ENCODE results near the gene FAAH. TPM values are rescaled to one million over a fixed set of nuclear protein-coding genes. Genes with fewer than 3 reads are reported as not detected.

The FAAH gene
- total RNA-seq (10 to 100 TPM; 14.7 to 53.8 (median 38.6) TPM), polyA plus RNA-seq (100 to 1,000 TPM in 1 of 3 donors, 10 to 100 TPM in 2; 12.0 to 162 (median 89.0) TPM)
- long read RNA-seq, donor 1, partial matches to known transcripts: 5 of 6 reads
- long read RNA-seq, donor 1, other reads (novel, unspliced or antisense): 0 of 6 reads
- long read RNA-seq, donor 2: 0 reads
- long read RNA-seq, donor 3: 0 reads
- long read RNA-seq, donor 4, transcript FAAH-201 (15 exons, 2,094 nt): major isoform, 5 of 14 reads
- long read RNA-seq, donor 4, partial matches to known transcripts: 2 of 14 reads
- long read RNA-seq, donor 4, other reads (novel, unspliced or antisense): 7 of 14 reads
- long read RNA-seq, donor 5, transcript FAAH-201 (15 exons, 2,094 nt): major isoform, 51 of 143 reads
- long read RNA-seq, donor 5, partial matches to known transcripts: 18 of 143 reads
- long read RNA-seq, donor 5, other reads (novel, unspliced or antisense): 74 of 143 reads
- long read RNA-seq, donor 6, partial matches to known transcripts: 4 of 5 reads
- long read RNA-seq, donor 6, other reads (novel, unspliced or antisense): 0 of 5 reads
- long read RNA-seq, donor 7, partial matches to known transcripts: 0 of 1 reads
- long read RNA-seq, donor 7, other reads (novel, unspliced or antisense): 0 of 1 reads
- long read RNA-seq, donor 8, partial matches to known transcripts: 0 of 2 reads
- long read RNA-seq, donor 8, other reads (novel, unspliced or antisense): 0 of 2 reads
- long read RNA-seq, donor 9: 0 reads
- long read RNA-seq, donor 10: 0 reads

GRCh38 chr1:46394108-46394871 lies at the start of gene FAAH:
TSS of gene FAAH (plus strand) at chr1:46394317. CDS start at chr1:46394349, 32 bp downstream.
- no peaks in the 10 kb centered on the region for H3K9me3 ChIP-seq (replicated peaks in 1 of 3)
- WGBS, 4 donors: 2 to 8% (median 2%) methylated on average over 8 to 75 of the region's 75 CpGs
- H3K4me3 ChIP-seq: peak within 1 kb of the TSS in 3 of 4 donors; percentile 33 to 83 (median 56)
- peaks cover 0 to 17% of the 10 kb centered on the region in 2 donors for H3K4me1 ChIP-seq (replicated peaks in 1 of 2)
- no peaks in the 10 kb centered on the region for H3K36me3 ChIP-seq (replicated peaks in 1 of 2)
- intact Hi-C loops (cut with DNase I): no loop called here
- TF ChIP-seq POLR2A (IDR thresholded peaks at IDR 0.05): peak; percentile 47 to 80
- no peak for TF ChIP-seq CTCF (IDR thresholded peaks at IDR 0.05)
- peak within 1 kb of the TSS in 2 of 5 donors; percentile 26 to 77 for H3K27ac ChIP-seq
- DNase-seq: peak; percentile 65 to 83 (median 77)
- no peaks in the 10 kb centered on the region for H3K27me3 ChIP-seq

DNA sequence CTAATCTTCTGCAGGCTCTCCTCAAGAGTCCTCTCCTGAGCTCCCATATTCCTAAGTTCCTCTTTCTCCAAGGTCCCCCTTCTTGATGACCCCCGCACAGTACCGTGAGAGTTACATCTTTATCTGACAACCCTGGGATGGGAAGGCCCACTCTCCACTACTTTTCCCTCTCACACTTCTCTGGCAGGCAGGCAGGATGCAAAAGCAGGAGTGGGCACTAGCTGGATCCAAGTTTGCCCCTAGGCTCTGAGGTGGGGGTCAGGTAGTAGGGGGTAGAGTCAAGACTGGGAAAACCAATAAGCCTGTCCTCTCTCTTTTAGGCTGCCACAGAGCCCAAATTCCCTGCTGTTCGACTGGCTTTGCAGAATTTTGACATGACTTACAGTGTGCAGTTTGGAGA lies 49.6 kb upstream of the FAAH start:
- no peak for TF ChIP-seq POLR2A (IDR thresholded peaks at IDR 0.05)
- TF ChIP-seq CTCF (IDR thresholded peaks at IDR 0.05): no peak
- Histone ChIP-seq H3K4me3 (no peak overlapping the region), H3K27me3 (no peaks in the 10 kb centered on the region), H3K4me1 (replicated peaks in 1 of 2) (peaks cover 13 to 26% of the 10 kb centered on the region in 2 donors), H3K27ac (peak overlapping the region in 1 of 5 donors; percentile 12), H3K36me3 (replicated peaks in 1 of 2) (peaks cover 0 to 41% of the 10 kb centered on the region in 2 donors), H3K9me3 (replicated peaks in 1 of 3) (no peaks in the 10 kb centered on the region)
- intact Hi-C loops (cut with DNase I): loop anchor here in 1 of 2 donors (10.0 kb wide), 1 partner anchor 100 kb away; the partner anchor contains the start of gene RAD54L
- DNase-seq: peak in 1 of 7 donors; percentile 45
- WGBS, 4 donors: 75 to 95% (median 79%) methylated on average over 2 to 3 of the region's 3 CpGs

DNA sequence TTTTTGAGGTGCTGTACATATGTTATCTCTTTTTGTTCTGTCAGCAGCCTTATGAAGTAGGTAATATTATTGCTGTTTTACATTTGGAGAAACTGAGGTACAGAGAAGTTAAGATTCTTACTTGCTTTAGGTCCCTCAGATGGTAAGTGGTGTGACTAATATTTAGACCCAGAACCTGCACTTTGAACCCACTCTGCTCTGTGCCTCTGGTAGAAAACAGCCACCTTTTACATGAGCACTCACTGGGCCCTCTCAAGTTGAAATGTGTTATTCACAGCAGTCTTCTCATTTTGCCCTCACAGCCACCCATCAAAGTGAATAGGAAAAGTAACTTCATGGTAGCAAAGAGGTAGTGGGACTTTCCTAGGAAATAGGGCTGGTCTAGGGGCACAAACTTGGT lies 48.8 kb upstream of the FAAH start:
- Histone ChIP-seq H3K4me3 (no peak overlapping the region), H3K4me1 (replicated peaks in 1 of 2) (peaks cover 13 to 21% of the 10 kb centered on the region in 2 donors), H3K27me3 (no peaks in the 10 kb centered on the region), H3K27ac (no peak overlapping the region), H3K36me3 (replicated peaks in 1 of 2) (peaks cover 0 to 49% of the 10 kb centered on the region in 2 donors), H3K9me3 (replicated peaks in 1 of 3) (no peaks in the 10 kb centered on the region)
- TF ChIP-seq CTCF (IDR thresholded peaks at IDR 0.05) (no peak), POLR2A (IDR thresholded peaks at IDR 0.05) (no peak)
- peak in 1 of 7 donors; percentile 6 for DNase-seq
- intact Hi-C loops (cut with DNase I): loop anchor here in 1 of 2 donors (10.0 kb wide), 1 partner anchor 100 kb away; the partner anchor contains the start of gene RAD54L
